ENCODE measurements around the gene KIRREL3.
"Not testable (repeated sequence)": the region's sequence is repeated elsewhere in the genome, so short reads cannot be mapped to it uniquely, and the experiment has no call there.

Gene KIRREL3

GRCh38 chr11:126383339-126384335 lies 616.9 kb downstream of the KIRREL3 start:
- TF ChIP-seq CTCF (IDR thresholded peaks at IDR 0.05) = no peak
- H3K27ac ChIP-seq = no peak overlapping the region
- peaks cover 30 to 33% of the 10 kb centered on the region in 2 experiments for H3K4me1 ChIP-seq (ENCODE audit: control insufficient read depth in 1 of 2, insufficient read depth in 1 of 2, low read depth in 1 of 2, low read length in 1 of 2)
- H3K4me3 ChIP-seq (ENCODE audit: low read depth in 1 of 2, low read length in 1 of 2) = no peak overlapping the region
- no peaks in the 10 kb centered on the region for H3K27me3 ChIP-seq
- H3K36me3 ChIP-seq = no peaks in the 10 kb centered on the region
- H3K9me3 ChIP-seq = no peaks in the 10 kb centered on the region

GRCh38 chr11:126382641-126383040 lies 617.9 kb downstream of the KIRREL3 start:
- H3K36me3 ChIP-seq; H3K4me3 ChIP-seq (ENCODE audit: low read depth in 1 of 2, low read length in 1 of 2); H3K27me3 ChIP-seq; H3K27ac ChIP-seq; H3K9me3 ChIP-seq: not testable (repeated sequence)
- H3K4me1 ChIP-seq (ENCODE audit: control insufficient read depth in 1 of 2, insufficient read depth in 1 of 2, low read depth in 1 of 2, low read length in 1 of 2) = peaks cover 22 to 28% of the 10 kb centered on the region in 2 experiments

- not testable (repeated sequence) for H3K27me3 ChIP-seq; H3K27ac ChIP-seq; H3K4me3 ChIP-seq (ENCODE audit: low read depth in 1 of 2, low read length in 1 of 2); H3K9me3 ChIP-seq; H3K36me3 ChIP-seq
- H3K4me1 ChIP-seq (ENCODE audit: control insufficient read depth in 1 of 2, insufficient read depth in 1 of 2, low read depth in 1 of 2, low read length in 1 of 2) = peaks cover 16 to 21% of the 10 kb centered on the region in 2 experiments
Observed at GRCh38 chr11:126381960-126382359, 618.6 kb downstream of the KIRREL3 start.

GRCh38 chr11:126380909-126381308 lies 619.7 kb downstream of the KIRREL3 start:
- Histone ChIP-seq H3K4me3 (ENCODE audit: low read depth in 1 of 2, low read length in 1 of 2) (no peak overlapping the region), H3K36me3 (no peaks in the 10 kb centered on the region), H3K9me3 (no peaks in the 10 kb centered on the region), H3K27me3 (no peaks in the 10 kb centered on the region), H3K4me1 (ENCODE audit: control insufficient read depth in 1 of 2, insufficient read depth in 1 of 2, low read depth in 1 of 2, low read length in 1 of 2) (peaks cover 5 to 11% of the 10 kb centered on the region in 2 experiments), H3K27ac (no peak overlapping the region)
- TF ChIP-seq CTCF (IDR thresholded peaks at IDR 0.05) = no peak

GRCh38 chr11:126378763-126379162 lies 621.8 kb downstream of the KIRREL3 start:
- Histone ChIP-seq H3K9me3 (no peaks in the 10 kb centered on the region), H3K27ac (no peak overlapping the region), H3K4me1 (ENCODE audit: control insufficient read depth in 1 of 2, insufficient read depth in 1 of 2, low read depth in 1 of 2, low read length in 1 of 2) (peaks cover 0 to 4% of the 10 kb centered on the region in 2 experiments), H3K27me3 (no peaks in the 10 kb centered on the region), H3K4me3 (ENCODE audit: low read depth in 1 of 2, low read length in 1 of 2) (no peak overlapping the region), H3K36me3 (no peaks in the 10 kb centered on the region)
- no peak for TF ChIP-seq CTCF (IDR thresholded peaks at IDR 0.05)

GRCh38 chr11:126375726-126376125 lies 624.8 kb downstream of the KIRREL3 start:
- Histone ChIP-seq H3K9me3 (no peaks in the 10 kb centered on the region), H3K4me3 (ENCODE audit: low read depth in 1 of 2, low read length in 1 of 2) (no peak overlapping the region), H3K4me1 (ENCODE audit: control insufficient read depth in 1 of 2, insufficient read depth in 1 of 2, low read depth in 1 of 2, low read length in 1 of 2) (no peaks in the 10 kb centered on the region), H3K27ac (no peak overlapping the region), H3K27me3 (no peaks in the 10 kb centered on the region), H3K36me3 (no peaks in the 10 kb centered on the region)
- no peak for TF ChIP-seq CTCF (IDR thresholded peaks at IDR 0.05)

GRCh38 chr11:126374562-126375300 lies 625.8 kb downstream of the KIRREL3 start:
- not testable (repeated sequence) for H3K4me3 ChIP-seq (ENCODE audit: low read depth in 1 of 2, low read length in 1 of 2); H3K27me3 ChIP-seq; H3K9me3 ChIP-seq; H3K4me1 ChIP-seq (ENCODE audit: control insufficient read depth in 1 of 2, insufficient read depth in 1 of 2, low read depth in 1 of 2, low read length in 1 of 2); H3K36me3 ChIP-seq; H3K27ac ChIP-seq

GRCh38 chr11:126373389-126374066 lies 627.0 kb downstream of the KIRREL3 start:
- not testable (repeated sequence) for H3K27ac ChIP-seq; H3K36me3 ChIP-seq; H3K9me3 ChIP-seq; H3K4me3 ChIP-seq (ENCODE audit: low read depth in 1 of 2, low read length in 1 of 2); H3K27me3 ChIP-seq
- H3K4me1 ChIP-seq (ENCODE audit: control insufficient read depth in 1 of 2, insufficient read depth in 1 of 2, low read depth in 1 of 2, low read length in 1 of 2) = peaks cover 17 to 21% of the 10 kb centered on the region in 2 experiments

Measured in neutrophil (primary cell).